GM12801 (cell line): ENCODE results near the gene GSE1.

Experiments
- CTCF ChIP-seq: IDR thresholded peaks from one replicate; pipeline ENCODE4 v1.5.1; 2011; ENCODE audit warnings: control low read depth; ENCODE audit not compliant: insufficient read length; ENCODE audit errors: extremely low read depth

The GSE1 gene

GRCh38 chr16:85620374-85620773 is 7.3 kb downstream of the GSE1 start:
- TF ChIP-seq CTCF = no peak

GRCh38 chr16:85621698-85622428 is 8.7 kb downstream of the GSE1 start:
- TF ChIP-seq CTCF = no peak

- no peak for TF ChIP-seq CTCF
Observed at GRCh38 chr16:85622683-85623082, 9.6 kb downstream of the GSE1 start.

GRCh38 chr16:85623250-85623649 is 10.1 kb downstream of the GSE1 start:
- TF ChIP-seq CTCF = no peak

GRCh38 chr16:85623997-85624601 is 11.0 kb downstream of the GSE1 start:
- no peak for TF ChIP-seq CTCF

- TF ChIP-seq CTCF = no peak
Observed at GRCh38 chr16:85624646-85625045, 11.5 kb downstream of the GSE1 start.

- no peak for TF ChIP-seq CTCF
Observed at GRCh38 chr16:85625053-85625452, 11.9 kb downstream of the GSE1 start.
